HepG2 (cell line): ENCODE measurements around the gene WBP1. TPM values are rescaled to one million over a fixed set of nuclear protein-coding genes. Genes with fewer than 3 reads are reported as not detected.

Experiments
- BRD4 ChIP-seq: sonication (generic); formaldehyde crosslinking; IDR thresholded peaks from 2 replicates; pipeline ENCODE4 v1.4.0; 2020; ENCODE audit warnings: missing genetic modification reagents
- MTA1 ChIP-seq: sonication (generic); formaldehyde crosslinking; IDR thresholded peaks from 2 replicates; pipeline ENCODE4 v1.4.0; 2020; ENCODE audit warnings: missing genetic modification reagents, mild to moderate bottlenecking, borderline replicate concordance
- PAX8 ChIP-seq: sonication (generic); formaldehyde crosslinking; IDR thresholded peaks from 2 replicates; pipeline ENCODE4 v1.8.0; 2022; ENCODE audit warnings: mild to moderate bottlenecking, missing genetic modification reagents, borderline replicate concordance
- PTBP1 ChIP-seq: fragments of 200-400 bp; formaldehyde crosslinking; IDR thresholded peaks from 2 replicates; pipeline ENCODE4 v1.6.1; 2018; ENCODE audit warnings: low read length, low read depth; ENCODE audit not compliant: poor library complexity, severe bottlenecking
- SNAI1 ChIP-seq: sonication (generic); formaldehyde crosslinking; IDR thresholded peaks from 2 replicates; pipeline ENCODE4 v1.5.0; 2020; ENCODE audit warnings: mild to moderate bottlenecking, missing genetic modification reagents, borderline replicate concordance
- SYNCRIP ChIP-seq: fragments of 200-400 bp; formaldehyde crosslinking; IDR thresholded peaks from 2 replicates; pipeline ENCODE4 v1.6.1; 2018; ENCODE audit warnings: mild to moderate bottlenecking, low read depth, low read length; ENCODE audit not compliant: insufficient read depth
- ZFP1 ChIP-seq: IDR thresholded peaks from 2 replicates; pipeline ENCODE4 v1.6.1; 2016
- ZNF230 ChIP-seq: sonication (generic); formaldehyde crosslinking; IDR thresholded peaks from 2 replicates; pipeline ENCODE4 v1.4.0; 2020; ENCODE audit warnings: mild to moderate bottlenecking, missing genetic modification reagents
- ZNF274 ChIP-seq: sonication (generic); formaldehyde crosslinking; IDR thresholded peaks from 2 replicates; pipeline ENCODE4 v1.5.1; 2020; ENCODE audit warnings: mild to moderate bottlenecking, missing genetic modification reagents
- ZNF337 ChIP-seq: sonication (generic); formaldehyde crosslinking; IDR thresholded peaks from 2 replicates; pipeline ENCODE4 v1.5.1; 2020; ENCODE audit warnings: missing genetic modification reagents, low read depth, mild to moderate bottlenecking, borderline replicate concordance
- ZNF589 ChIP-seq: sonication (generic); formaldehyde crosslinking; conservative IDR thresholded peaks from 2 replicates; pipeline ENCODE4 v1.8.0; 2022; ENCODE audit warnings: mild to moderate bottlenecking, moderate library complexity, missing genetic modification reagents
- ZNF619 ChIP-seq: sonication (generic); formaldehyde crosslinking; IDR thresholded peaks from 2 replicates; pipeline ENCODE4 v1.4.0; 2020; ENCODE audit warnings: mild to moderate bottlenecking, missing genetic modification reagents
- polyA plus RNA-seq, 8 experiments: library from polyadenylated mRNA; depleted of rRNA in 3 of 8; stranded (reverse) in 7 of 8; unstranded in 1 of 8; fragments of >200 nt; fragmentation: Illumina TruSeq in 4 of 8; extraction: Trizol in 4 of 8; gene quantifications; 2 replicates each; pipeline versions ENCODE4 v1.2.1 to v1.2.3, GENCODE V29; 2011 to 2016; ENCODE audit warnings: low read depth in 4 of 8, missing spikeins in 1 of 8, mixed read lengths in 1 of 8; ENCODE audit not compliant: insufficient read depth in 1 of 8
- total RNA-seq, 5 experiments: library from RNA; depleted of rRNA; stranded (reverse); fragments of >200 nt; fragmentation: Illumina TruSeq; extraction: Trizol; gene quantifications; 2 replicates each; pipeline ENCODE4 v1.2.3, GENCODE V29; 2016; ENCODE audit warnings: low read depth in 1 of 5
- TF ChIP-seq, protein P1 (sequence below): sonication (generic); formaldehyde crosslinking; IDR thresholded peaks from 2 replicates; pipeline ENCODE4 v1.4.0; 2020; ENCODE audit warnings: missing genetic modification reagents, borderline replicate concordance
- TF ChIP-seq, protein P2 (sequence below): sonication (generic); formaldehyde crosslinking; IDR thresholded peaks from 2 replicates; pipeline ENCODE4 v1.4.0; 2020; ENCODE audit warnings: mild to moderate bottlenecking, missing genetic modification reagents
- TF ChIP-seq, protein P3 (sequence below): sonication (generic); formaldehyde crosslinking; IDR thresholded peaks from 2 replicates; pipeline ENCODE4 v1.4.0; 2020; ENCODE audit warnings: missing genetic modification reagents

Gene WBP1
- total and polyA plus RNA-seq, 2 of the 13 experiments (the other 11 are each of a cell fraction or from before 2014, with no cell fraction given), result 38.8 to 85.7 TPM

DNA sequence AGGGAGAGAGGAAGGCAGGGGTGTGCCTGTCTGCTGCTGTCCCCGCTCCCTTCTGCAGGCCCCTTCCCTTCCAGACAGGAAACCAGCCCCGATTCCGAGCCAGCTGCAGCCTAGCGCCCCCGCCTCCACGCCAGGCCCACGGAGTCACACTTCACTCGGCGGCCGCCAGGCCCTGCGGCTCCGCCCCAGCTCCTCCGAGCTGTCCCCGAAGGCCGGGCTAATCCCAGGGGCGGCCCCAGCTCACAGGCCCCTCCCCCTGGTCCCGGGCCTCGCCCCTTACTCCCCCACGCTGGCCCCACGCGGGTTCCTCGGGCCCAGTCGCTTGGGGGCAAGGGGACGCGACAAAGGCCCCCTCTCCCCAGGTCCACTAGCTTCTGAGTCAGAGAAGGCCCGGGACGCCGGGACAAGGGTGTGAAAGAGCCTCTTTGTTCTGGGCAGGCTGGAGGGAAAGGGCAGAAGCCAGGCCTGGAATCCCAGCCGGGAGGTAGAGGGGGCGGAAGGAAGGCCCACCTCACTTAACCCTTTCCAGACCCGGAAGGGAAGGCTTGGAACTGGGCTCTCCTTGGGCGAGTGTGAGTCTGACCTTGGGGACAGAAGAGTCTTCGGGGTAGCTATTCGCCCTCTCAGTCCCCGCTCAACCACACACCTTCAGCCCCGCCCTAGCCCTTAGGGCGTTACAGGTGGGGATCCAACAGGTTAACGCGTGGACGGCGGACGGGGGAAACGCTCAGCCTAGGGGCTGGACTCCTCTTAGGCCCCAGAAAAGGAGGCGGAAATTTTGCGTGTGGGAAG lies 17.7 kb upstream of the WBP1 start (continued):
- TF ChIP-seq, protein P1, sequence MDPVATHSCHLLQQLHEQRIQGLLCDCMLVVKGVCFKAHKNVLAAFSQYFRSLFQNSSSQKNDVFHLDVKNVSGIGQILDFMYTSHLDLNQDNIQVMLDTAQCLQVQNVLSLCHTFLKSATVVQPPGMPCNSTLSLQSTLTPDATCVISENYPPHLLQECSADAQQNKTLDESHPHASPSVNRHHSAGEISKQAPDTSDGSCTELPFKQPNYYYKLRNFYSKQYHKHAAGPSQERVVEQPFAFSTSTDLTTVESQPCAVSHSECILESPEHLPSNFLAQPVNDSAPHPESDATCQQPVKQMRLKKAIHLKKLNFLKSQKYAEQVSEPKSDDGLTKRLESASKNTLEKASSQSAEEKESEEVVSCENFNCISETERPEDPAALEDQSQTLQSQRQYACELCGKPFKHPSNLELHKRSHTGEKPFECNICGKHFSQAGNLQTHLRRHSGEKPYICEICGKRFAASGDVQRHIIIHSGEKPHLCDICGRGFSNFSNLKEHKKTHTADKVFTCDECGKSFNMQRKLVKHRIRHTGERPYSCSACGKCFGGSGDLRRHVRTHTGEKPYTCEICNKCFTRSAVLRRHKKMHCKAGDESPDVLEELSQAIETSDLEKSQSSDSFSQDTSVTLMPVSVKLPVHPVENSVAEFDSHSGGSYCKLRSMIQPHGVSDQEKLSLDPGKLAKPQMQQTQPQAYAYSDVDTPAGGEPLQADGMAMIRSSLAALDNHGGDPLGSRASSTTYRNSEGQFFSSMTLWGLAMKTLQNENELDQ, result 0 out of 2 replicates have a peak, but pooled peaks have one; percentile 52
- TF ChIP-seq ZNF274 (CRISPR knock-in tag) (peak; percentile 70), SYNCRIP (no peak), SNAI1 (CRISPR knock-in tag) (0 out of 2 replicates have a peak, but pooled peaks have one; percentile 87), PAX8 (CRISPR knock-in tag) (no peak), MTA1 (peak; percentile 98), ZNF589 (CRISPR knock-in tag) (peak; percentile 66; the same call in 1 of the 2 replicates), BRD4 (CRISPR knock-in tag) (peak; percentile 58; the same call in 1 of the 2 replicates), ZNF337 (no peak), ZFP1 (CRISPR knock-in tag) (peak; percentile 76; the same call in 1 of the 2 replicates), ZNF619 (CRISPR knock-in tag) (peak; percentile 87), ZNF230 (CRISPR knock-in tag) (peak; percentile 82), PTBP1 (no peak)
- TF ChIP-seq, protein P2, sequence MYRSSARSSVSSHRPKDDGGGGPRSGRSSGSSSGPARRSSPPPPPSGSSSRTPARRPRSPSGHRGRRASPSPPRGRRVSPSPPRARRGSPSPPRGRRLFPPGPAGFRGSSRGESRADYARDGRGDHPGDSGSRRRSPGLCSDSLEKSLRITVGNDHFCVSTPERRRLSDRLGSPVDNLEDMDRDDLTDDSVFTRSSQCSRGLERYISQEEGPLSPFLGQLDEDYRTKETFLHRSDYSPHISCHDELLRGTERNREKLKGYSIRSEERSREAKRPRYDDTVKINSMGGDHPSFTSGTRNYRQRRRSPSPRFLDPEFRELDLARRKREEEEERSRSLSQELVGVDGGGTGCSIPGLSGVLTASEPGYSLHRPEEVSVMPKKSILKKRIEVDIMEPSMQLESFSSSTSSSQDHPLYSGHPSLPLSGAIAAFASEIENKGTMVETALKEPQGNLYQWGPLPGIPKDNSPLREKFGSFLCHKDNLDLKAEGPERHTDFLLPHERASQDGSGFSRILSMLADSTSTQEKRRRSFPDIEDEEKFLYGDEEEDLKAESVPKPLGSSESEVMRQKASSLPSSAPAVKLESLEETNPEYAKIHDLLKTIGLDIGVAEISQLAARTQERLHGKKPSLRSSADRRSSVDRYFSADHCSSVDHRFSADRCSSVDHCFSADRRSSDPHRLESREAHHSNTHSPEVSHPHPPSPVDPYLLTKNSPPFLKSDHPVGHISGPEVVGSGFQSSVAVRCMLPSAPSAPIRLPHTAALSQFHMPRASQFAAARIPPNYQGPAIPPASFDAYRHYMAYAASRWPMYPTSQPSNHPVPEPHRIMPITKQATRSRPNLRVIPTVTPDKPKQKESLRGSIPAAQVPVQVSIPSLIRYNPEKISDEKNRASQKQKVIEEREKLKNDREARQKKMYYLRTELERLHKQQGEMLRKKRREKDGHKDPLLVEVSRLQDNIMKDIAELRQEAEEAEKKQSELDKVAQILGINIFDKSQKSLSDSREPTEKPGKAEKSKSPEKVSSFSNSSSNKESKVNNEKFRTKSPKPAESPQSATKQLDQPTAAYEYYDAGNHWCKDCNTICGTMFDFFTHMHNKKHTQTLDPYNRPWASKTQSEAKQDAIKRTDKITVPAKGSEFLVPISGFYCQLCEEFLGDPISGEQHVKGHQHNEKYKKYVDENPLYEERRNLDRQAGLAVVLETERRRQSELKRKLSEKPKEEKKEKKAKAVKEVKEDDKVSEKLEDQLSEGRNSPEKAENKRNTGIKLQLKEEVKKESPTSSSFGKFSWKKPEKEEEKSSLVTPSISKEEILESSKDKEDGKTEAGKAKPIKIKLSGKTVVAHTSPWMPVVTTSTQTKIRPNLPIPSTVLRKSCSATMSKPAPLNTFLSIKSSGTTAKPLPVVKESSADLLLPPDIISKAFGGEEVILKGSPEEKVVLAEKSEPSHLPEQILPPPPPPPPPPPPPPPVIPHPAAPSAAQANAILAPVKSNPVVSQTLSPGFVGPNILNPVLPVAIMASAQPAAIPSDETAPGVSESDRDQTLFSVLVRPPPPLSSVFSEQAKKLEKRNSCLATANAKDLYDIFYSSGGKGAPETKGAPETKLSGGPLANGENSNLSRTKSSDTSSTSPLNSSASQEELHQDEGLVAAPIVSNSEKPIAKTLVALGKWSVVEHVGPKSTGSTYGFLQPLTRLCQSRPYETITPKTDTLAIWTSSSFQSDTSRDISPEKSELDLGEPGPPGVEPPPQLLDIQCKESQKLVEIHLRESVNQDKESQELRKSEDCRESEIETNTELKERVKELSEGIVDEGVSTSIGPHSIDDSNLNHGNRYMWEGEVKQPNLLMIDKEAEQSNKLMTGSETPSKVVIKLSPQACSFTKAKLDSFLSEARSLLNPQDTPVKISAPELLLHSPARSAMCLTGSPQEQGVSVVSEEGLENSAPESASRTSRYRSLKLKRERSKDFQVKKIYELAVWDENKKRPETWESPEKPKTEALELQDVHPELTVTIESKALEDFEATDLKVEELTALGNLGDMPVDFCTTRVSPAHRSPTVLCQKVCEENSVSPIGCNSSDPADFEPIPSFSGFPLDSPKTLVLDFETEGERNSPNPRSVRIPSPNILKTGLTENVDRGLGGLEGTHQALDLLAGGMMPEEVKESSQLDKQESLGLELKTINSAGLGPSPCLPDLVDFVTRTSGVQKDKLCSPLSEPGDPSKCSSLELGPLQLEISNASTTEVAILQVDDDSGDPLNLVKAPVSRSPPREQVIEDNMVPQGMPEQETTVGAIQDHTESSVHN, result peak; percentile 58; the same call in 1 of the 2 replicates
- TF ChIP-seq, protein P3, sequence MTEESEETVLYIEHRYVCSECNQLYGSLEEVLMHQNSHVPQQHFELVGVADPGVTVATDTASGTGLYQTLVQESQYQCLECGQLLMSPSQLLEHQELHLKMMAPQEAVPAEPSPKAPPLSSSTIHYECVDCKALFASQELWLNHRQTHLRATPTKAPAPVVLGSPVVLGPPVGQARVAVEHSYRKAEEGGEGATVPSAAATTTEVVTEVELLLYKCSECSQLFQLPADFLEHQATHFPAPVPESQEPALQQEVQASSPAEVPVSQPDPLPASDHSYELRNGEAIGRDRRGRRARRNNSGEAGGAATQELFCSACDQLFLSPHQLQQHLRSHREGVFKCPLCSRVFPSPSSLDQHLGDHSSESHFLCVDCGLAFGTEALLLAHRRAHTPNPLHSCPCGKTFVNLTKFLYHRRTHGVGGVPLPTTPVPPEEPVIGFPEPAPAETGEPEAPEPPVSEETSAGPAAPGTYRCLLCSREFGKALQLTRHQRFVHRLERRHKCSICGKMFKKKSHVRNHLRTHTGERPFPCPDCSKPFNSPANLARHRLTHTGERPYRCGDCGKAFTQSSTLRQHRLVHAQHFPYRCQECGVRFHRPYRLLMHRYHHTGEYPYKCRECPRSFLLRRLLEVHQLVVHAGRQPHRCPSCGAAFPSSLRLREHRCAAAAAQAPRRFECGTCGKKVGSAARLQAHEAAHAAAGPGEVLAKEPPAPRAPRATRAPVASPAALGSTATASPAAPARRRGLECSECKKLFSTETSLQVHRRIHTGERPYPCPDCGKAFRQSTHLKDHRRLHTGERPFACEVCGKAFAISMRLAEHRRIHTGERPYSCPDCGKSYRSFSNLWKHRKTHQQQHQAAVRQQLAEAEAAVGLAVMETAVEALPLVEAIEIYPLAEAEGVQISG, result peak; percentile 55; the same call in 1 of the 2 replicates
